Right atrium auricular region (tissue), 2 donors: Measurements from ENCODE around the gene CRACDL. TPM values are rescaled to one million over a fixed set of nuclear protein-coding genes. Genes with fewer than 3 reads are reported as not detected.

Source experiments
- DNase-seq: peaks from one replicate; pipeline ENCODE4 v3.0.0-alpha.2; 2019; ENCODE audit warnings: low spot score
- H3K27ac ChIP-seq, 2 donors: fragments of 200-600 bp; sonication (generic); 1 replicate in 1 of 2; 2 replicates in 1 of 2; pipeline ENCODE4 v1.5.1; 2016 to 2019
- H3K27me3 ChIP-seq, 2 donors: fragments of 200-600 bp; sonication (generic); one replicate each; pipeline versions ENCODE4 v1.5.1 to v1.6.0; 2017 to 2019
- H3K36me3 ChIP-seq: fragments of 200-600 bp; sonication (generic); one replicate; pipeline ENCODE4 v1.5.1; 2016
- H3K4me1 ChIP-seq, 2 donors: fragments of 200-600 bp; sonication (generic); one replicate each; pipeline versions ENCODE4 v1.5.1 to v1.6.0; 2017 to 2019
- H3K4me3 ChIP-seq, 2 donors: fragments of 200-600 bp; sonication (generic); 1 replicate in 1 of 2; 2 replicates in 1 of 2; pipeline ENCODE4 v1.5.1; 2017 to 2019; ENCODE audit warnings: mild to moderate bottlenecking in 1 of 2, moderate library complexity in 1 of 2
- H3K9me3 ChIP-seq, 2 donors: fragments of 200-600 bp; sonication (generic); one replicate each; pipeline ENCODE4 v1.5.1; 2019
- total RNA-seq, 2 donors: library from RNA; depleted of rRNA; stranded (reverse); fragments of >200 nt; gene quantifications; one replicate each; pipeline ENCODE4 v1.1.0, GENCODE V29; 2016
- TF ChIP-seq, protein P1 (sequence below), 2 donors: fragments of 200-600 bp; sonication (generic); IDR thresholded peaks; one replicate each; pipeline ENCODE4 v1.5.1; 2019; ENCODE audit warnings: antibody characterized with exemption in 2 of 2

CRACDL gene, protein sequence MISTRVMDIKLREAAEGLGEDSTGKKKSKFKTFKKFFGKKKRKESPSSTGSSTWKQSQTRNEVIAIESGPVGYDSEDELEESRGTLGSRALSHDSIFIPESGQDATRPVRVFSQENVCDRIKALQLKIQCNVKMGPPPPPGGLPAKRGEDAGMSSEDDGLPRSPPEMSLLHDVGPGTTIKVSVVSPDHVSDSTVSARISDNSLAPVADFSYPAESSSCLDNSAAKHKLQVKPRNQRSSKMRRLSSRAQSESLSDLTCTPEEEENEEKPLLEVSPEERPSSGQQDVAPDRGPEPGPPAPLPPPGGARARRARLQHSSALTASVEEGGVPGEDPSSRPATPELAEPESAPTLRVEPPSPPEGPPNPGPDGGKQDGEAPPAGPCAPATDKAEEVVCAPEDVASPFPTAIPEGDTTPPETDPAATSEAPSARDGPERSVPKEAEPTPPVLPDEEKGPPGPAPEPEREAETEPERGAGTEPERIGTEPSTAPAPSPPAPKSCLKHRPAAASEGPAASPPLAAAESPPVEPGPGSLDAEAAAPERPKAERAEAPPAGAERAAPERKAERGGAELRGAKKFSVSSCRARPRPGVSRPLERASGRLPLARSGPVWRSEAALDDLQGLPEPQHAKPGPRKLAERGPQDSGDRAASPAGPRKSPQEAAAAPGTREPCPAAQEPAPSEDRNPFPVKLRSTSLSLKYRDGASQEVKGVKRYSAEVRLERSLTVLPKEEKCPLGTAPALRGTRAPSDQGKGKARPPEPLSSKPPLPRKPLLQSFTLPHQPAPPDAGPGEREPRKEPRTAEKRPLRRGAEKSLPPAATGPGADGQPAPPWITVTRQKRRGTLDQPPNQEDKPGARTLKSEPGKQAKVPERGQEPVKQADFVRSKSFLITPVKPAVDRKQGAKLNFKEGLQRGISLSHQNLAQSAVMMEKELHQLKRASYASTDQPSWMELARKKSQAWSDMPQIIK
- total RNA-seq, result 1 to 10 TPM; 5.3 to 7.4 TPM

DNA sequence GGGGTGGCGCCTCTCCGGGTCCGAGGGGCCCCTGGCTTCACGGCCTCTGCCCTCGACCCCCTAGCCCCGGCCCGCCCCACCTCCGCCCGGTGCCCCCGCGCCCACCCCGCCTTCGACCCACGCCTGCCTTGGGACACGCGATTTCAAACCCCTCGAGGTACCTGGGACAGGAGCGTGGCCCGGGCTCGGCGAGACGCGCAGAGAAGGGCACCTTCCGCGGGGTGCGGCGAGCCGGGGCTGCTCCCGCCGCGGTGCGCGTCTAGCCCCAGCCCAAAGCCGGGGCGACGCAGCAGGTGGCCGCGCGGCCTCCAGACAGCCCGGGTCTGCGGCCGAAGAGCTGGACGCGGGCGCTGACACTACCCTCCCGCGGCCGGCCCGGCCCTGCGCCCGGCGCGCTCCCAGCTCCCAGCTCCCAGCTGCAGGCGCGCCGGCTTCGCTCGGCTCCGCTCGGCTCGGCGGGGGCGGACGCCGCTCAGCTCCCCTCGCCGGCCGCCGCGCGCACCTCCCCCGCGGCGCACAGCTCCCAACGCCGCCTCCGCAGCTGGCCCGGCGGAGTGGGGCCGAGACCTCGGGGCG lies at the start of gene CRACDL:
Gene CRACDL, minus strand, starts transcription at position 449 of the 576 bp plus-strand sequence. CDS start 89,425 bp downstream, outside the sequence.
- Histone ChIP-seq H3K4me1 (peaks cover 0 to 20% of the 10 kb centered on the region in 2 donors), H3K27ac (no peak within 1 kb of the TSS), H3K9me3 (no peaks in the 10 kb centered on the region), H3K36me3 (no peaks in the 10 kb centered on the region), H3K27me3 (peaks cover 0 to 9% of the 10 kb centered on the region in 2 donors), H3K4me3 (peak within 1 kb of the TSS; percentile 3 to 50)
- no peak for DNase-seq
- TF ChIP-seq, protein P1, sequence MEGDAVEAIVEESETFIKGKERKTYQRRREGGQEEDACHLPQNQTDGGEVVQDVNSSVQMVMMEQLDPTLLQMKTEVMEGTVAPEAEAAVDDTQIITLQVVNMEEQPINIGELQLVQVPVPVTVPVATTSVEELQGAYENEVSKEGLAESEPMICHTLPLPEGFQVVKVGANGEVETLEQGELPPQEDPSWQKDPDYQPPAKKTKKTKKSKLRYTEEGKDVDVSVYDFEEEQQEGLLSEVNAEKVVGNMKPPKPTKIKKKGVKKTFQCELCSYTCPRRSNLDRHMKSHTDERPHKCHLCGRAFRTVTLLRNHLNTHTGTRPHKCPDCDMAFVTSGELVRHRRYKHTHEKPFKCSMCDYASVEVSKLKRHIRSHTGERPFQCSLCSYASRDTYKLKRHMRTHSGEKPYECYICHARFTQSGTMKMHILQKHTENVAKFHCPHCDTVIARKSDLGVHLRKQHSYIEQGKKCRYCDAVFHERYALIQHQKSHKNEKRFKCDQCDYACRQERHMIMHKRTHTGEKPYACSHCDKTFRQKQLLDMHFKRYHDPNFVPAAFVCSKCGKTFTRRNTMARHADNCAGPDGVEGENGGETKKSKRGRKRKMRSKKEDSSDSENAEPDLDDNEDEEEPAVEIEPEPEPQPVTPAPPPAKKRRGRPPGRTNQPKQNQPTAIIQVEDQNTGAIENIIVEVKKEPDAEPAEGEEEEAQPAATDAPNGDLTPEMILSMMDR (IDR thresholded peaks at IDR 0.05), result no peak

DNA sequence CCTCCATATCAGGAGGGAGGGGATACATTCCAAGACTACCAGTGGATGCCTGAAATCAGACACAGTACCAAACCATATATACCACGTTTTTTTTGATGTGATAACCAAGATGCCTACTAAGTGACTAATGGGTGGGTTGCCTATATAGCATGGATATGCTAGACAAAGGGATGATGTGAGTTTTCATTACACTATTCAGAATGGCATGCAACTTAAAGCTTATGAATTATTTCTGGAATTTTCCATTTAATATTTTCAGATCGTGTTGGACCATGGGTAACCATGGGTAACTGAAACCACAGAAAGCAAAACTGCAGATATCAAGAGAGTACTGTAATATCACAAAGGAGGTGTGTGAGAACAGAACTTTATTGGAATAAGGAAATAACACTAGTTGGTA lies 39.6 kb upstream of the CRACDL start:
- no peak for DNase-seq
- Histone ChIP-seq H3K4me3 (no peak overlapping the region), H3K4me1 (no peaks in the 10 kb centered on the region), H3K27ac (no peak overlapping the region), H3K9me3 (peaks cover 0 to 31% of the 10 kb centered on the region in 2 donors), H3K27me3 (no peaks in the 10 kb centered on the region), H3K36me3 (no peaks in the 10 kb centered on the region)
- TF ChIP-seq, protein P1 (IDR thresholded peaks at IDR 0.05), result no peak

DNA sequence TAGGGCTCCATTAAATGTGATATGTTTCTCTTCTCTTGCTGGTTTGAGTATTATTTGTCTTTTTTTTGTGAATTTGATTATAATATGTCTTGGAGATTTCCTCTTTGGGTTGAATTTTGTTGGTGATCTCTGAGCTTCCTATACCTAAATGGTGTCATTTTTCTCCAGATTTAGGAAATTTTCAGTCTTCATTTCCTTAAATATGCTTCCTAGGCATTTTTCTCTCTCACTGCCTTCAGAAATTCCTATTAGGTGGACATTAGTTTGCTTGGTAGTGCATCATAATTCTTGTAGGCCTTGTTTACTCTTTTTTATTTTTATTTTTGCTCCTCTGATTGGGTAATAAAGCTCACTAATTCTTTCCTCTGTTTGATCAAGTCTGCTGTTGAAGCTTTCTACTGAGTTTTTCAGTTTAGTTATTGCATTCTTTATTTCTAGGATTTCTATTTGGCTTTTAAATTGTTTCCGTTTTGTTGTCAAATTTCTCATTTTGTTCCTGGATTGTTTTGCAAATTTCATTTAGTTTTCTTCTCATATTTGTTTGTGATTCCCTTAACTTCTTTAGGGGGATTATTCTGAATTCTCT lies 36.6 kb upstream of the CRACDL start:
- Histone ChIP-seq H3K36me3 (no peaks in the 10 kb centered on the region), H3K4me1 (no peaks in the 10 kb centered on the region), H3K27ac (no peak overlapping the region), H3K4me3 (no peak overlapping the region), H3K27me3 (no peaks in the 10 kb centered on the region), H3K9me3 (peaks cover 0 to 50% of the 10 kb centered on the region in 2 donors)
- TF ChIP-seq, protein P1 (IDR thresholded peaks at IDR 0.05), result no peak
- DNase-seq, result no peak

DNA sequence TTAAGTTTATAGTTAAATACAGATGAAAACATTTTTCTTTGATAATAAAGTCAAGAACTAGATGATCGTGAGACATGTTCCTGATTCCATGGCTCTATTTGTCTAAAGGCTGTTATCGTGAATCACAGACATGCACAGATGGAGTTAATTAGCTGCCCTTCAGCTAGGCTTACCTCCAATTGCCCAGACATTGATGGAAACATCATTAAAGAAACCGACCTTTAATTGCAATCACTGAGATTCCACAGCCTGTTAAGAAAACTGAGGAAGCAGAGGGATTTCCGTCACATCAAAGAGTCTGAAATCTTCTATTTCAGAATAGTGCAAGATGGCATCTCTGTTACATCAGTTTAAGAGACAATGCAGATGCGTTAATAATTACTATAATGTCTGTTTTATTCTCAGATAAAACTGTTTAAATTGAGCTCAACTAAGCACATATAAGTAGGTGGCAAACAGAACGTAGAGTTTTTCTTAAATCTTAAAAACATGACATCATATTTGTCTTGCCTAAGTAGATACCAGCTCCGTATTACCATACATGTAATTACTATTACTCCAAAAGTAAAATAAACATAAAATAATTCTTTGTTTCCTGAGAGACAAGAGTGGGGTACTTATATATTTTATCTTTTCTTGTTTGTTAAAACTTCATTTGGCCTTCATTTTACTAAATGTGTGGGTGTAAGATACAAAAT lies 23.9 kb upstream of the CRACDL start:
- no peak for DNase-seq
- no peak overlapping the region for H3K4me3 ChIP-seq
- H3K36me3 ChIP-seq, result no peaks in the 10 kb centered on the region
- H3K27ac ChIP-seq, result no peak overlapping the region
- H3K27me3 ChIP-seq, result no peaks in the 10 kb centered on the region
- TF ChIP-seq, protein P1 (IDR thresholded peaks at IDR 0.05), result no peak
- H3K4me1 ChIP-seq, result no peaks in the 10 kb centered on the region
- peaks cover 0 to 5% of the 10 kb centered on the region in 2 donors for H3K9me3 ChIP-seq

DNA sequence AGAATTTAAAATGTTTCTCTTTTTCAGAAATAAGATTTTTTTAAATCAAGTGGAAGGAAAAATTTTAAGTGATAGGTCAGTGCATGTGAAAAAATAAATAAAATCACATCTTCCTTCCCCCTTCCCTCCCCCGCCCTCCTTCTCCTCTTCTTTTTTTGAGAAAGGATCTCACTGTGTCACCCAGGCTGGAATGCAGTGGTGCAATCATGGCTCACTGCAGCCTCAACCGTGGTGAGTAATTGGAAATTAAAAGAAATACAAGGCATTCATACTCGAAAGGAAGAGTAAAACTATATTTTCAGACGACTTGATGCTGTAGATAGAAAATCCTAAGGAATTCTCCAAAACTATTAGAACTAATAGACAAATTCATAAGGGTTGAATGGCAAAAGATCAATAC lies 16.9 kb upstream of the CRACDL start:
- DNase-seq, result no peak
- Histone ChIP-seq H3K4me3 (no peak overlapping the region), H3K27ac (no peak overlapping the region), H3K9me3 (no peaks in the 10 kb centered on the region), H3K4me1 (no peaks in the 10 kb centered on the region), H3K27me3 (no peaks in the 10 kb centered on the region), H3K36me3 (no peaks in the 10 kb centered on the region)
- TF ChIP-seq, protein P1 (IDR thresholded peaks at IDR 0.05), result no peak
